Liver (tissue), 9 donors: ENCODE data around the gene SLC51B. TPM values are rescaled to one million over a fixed set of nuclear protein-coding genes. Genes with fewer than 3 reads are reported as not detected.

Experiments
- DNase-seq: peaks from one replicate; pipeline ENCODE4 v3.0.0-alpha.2; 2017; ENCODE audit warnings: low spot score
- H3K27ac ChIP-seq, 2 donors: one replicate each; pipeline ENCODE4 v1.7.0; 2013; ENCODE audit warnings: inconsistent platforms in 2 of 2, low read length in 2 of 2, control low read depth in 1 of 2, low read depth in 1 of 2, mild to moderate bottlenecking in 1 of 2
- H3K27me3 ChIP-seq, 4 donors: one replicate each; pipeline versions ENCODE4 v1.6.1 to v1.7.0; 2013; ENCODE audit warnings: low read length in 3 of 4, inconsistent platforms in 1 of 4, mild to moderate bottlenecking in 1 of 4, moderate library complexity in 1 of 4; ENCODE audit not compliant: control insufficient read depth in 4 of 4, insufficient read depth in 4 of 4
- H3K36me3 ChIP-seq, 4 donors: one replicate each; pipeline versions ENCODE4 v1.6.1 to v1.7.0; 2013; ENCODE audit warnings: low read length in 3 of 4, mild to moderate bottlenecking in 3 of 4, low read depth in 1 of 4, moderate library complexity in 1 of 4; ENCODE audit not compliant: control insufficient read depth in 4 of 4, insufficient read depth in 3 of 4
- H3K4me1 ChIP-seq, 4 donors: one replicate each; pipeline versions ENCODE4 v1.6.1 to v1.7.0; 2013; ENCODE audit warnings: low read length in 3 of 4, mild to moderate bottlenecking in 3 of 4, moderate library complexity in 1 of 4; ENCODE audit not compliant: control insufficient read depth in 4 of 4, insufficient read depth in 4 of 4
- H3K4me3 ChIP-seq, 3 donors: one replicate each; pipeline versions ENCODE4 v1.6.1 to v1.7.0; 2013; ENCODE audit warnings: low read length in 3 of 3, control low read depth in 1 of 3, low read depth in 1 of 3, mild to moderate bottlenecking in 1 of 3
- H3K9ac ChIP-seq, 2 donors: one replicate each; pipeline ENCODE4 v1.7.0; 2013; ENCODE audit warnings: low read length in 2 of 2, mild to moderate bottlenecking in 2 of 2, moderate library complexity in 2 of 2, control low read depth in 1 of 2, low read depth in 1 of 2
- H3K9me3 ChIP-seq, 4 donors: one replicate each; pipeline versions ENCODE4 v1.6.1 to v1.7.0; 2013; ENCODE audit warnings: low read length in 3 of 4; ENCODE audit not compliant: control insufficient read depth in 4 of 4
- CTCF ChIP-seq: fragments of 150-350 bp; IDR thresholded peaks from 2 replicates; pipeline ENCODE4 v1.5.1; 2017; ENCODE audit warnings: improper control_type of control experiment, low read depth, low read length; ENCODE audit not compliant: missing input control
- EGR1 ChIP-seq, 2 donors: IDR thresholded peaks; 2 replicates each; pipeline ENCODE4 v1.6.1; 2016 to 2018; ENCODE audit warnings: antibody characterized with exemption in 2 of 2, low read depth in 2 of 2
- FOXA1 ChIP-seq: IDR thresholded peaks from 2 replicates; pipeline ENCODE4 v1.6.1; 2016; ENCODE audit warnings: antibody characterized with exemption
- FOXA2 ChIP-seq: IDR thresholded peaks from 2 replicates; pipeline ENCODE4 v1.6.1; 2016; ENCODE audit warnings: antibody characterized with exemption
- GABPA ChIP-seq, 2 donors: IDR thresholded peaks in 1 of 2; conservative IDR thresholded peaks in 1 of 2; 2 replicates each; pipeline ENCODE4 v1.6.1; 2016; ENCODE audit warnings: antibody characterized with exemption in 2 of 2, mild to moderate bottlenecking in 1 of 2, moderate library complexity in 1 of 2
- HNF4A ChIP-seq, 2 donors: conservative IDR thresholded peaks; 2 replicates each; pipeline ENCODE4 v1.6.1; 2016; ENCODE audit warnings: antibody characterized with exemption in 2 of 2, mild to moderate bottlenecking in 2 of 2
- HNF4G ChIP-seq: IDR thresholded peaks from 2 replicates; pipeline ENCODE4 v1.6.1; 2016; ENCODE audit warnings: antibody characterized with exemption
- JUND ChIP-seq, 2 donors: IDR thresholded peaks; 2 replicates each; pipeline ENCODE4 v1.6.1; 2016; ENCODE audit warnings: antibody characterized with exemption in 2 of 2
- NR2F2 ChIP-seq: IDR thresholded peaks from 2 replicates; pipeline ENCODE4 v1.6.1; 2016; ENCODE audit warnings: antibody characterized with exemption
- RAD21 ChIP-seq, 2 donors: IDR thresholded peaks; 2 replicates each; pipeline ENCODE4 v1.6.1; 2016; ENCODE audit warnings: antibody characterized with exemption in 2 of 2, mild to moderate bottlenecking in 2 of 2
- RXRA ChIP-seq, 2 donors: IDR thresholded peaks; 2 replicates each; pipeline ENCODE4 v1.6.1; 2017 to 2018; ENCODE audit warnings: antibody characterized with exemption in 2 of 2, mild to moderate bottlenecking in 1 of 2
- SP1 ChIP-seq: IDR thresholded peaks from 2 replicates; pipeline ENCODE4 v1.6.1; 2018; ENCODE audit warnings: antibody characterized with exemption, mild to moderate bottlenecking
- TAF1 ChIP-seq: conservative IDR thresholded peaks from 2 replicates; pipeline ENCODE4 v1.6.1; 2016; ENCODE audit warnings: antibody characterized with exemption, mild to moderate bottlenecking
- YY1 ChIP-seq: IDR thresholded peaks from 2 replicates; pipeline ENCODE4 v1.6.1; 2016; ENCODE audit warnings: antibody characterized with exemption, mild to moderate bottlenecking
- ZBTB33 ChIP-seq: IDR thresholded peaks from 2 replicates; pipeline ENCODE4 v1.6.1; 2016; ENCODE audit warnings: antibody characterized with exemption
- WGBS: extraction: QIAGEN DNeasy Blood & Tissue Kit; methylation state at CpG from one replicate; pipeline ENCODE4 v1.1.7; 2013; 5-methylcytosine and 5-hydroxymethylcytosine counted together
- polyA plus RNA-seq, 2 donors: library from polyadenylated mRNA; stranded (reverse) in 1 of 2; unstranded in 1 of 2; fragments of 200-250 nt in 1 of 2; fragments of >200 nt in 1 of 2; fragmentation: Nextera tagmentation in 1 of 2; extraction: Ambion mirVana in 1 of 2; gene quantifications; one replicate each; pipeline versions ENCODE4 v1.2.1 to v1.2.3, GENCODE V29; 2013 to 2015
- total RNA-seq, 2 donors: library from RNA; depleted of rRNA; stranded (reverse); fragments of >200 nt; gene quantifications; one replicate each; pipeline ENCODE4 v1.2.3, GENCODE V29; 2014
- TF ChIP-seq, protein P1 (sequence below): IDR thresholded peaks from 2 replicates; pipeline ENCODE4 v1.6.1; 2016; ENCODE audit warnings: antibody characterized with exemption, mild to moderate bottlenecking
- TF ChIP-seq, protein P2 (sequence below): IDR thresholded peaks from 2 replicates; pipeline ENCODE4 v1.6.1; 2016; ENCODE audit warnings: antibody characterized with exemption
- TF ChIP-seq, protein P3 (sequence below): IDR thresholded peaks from 2 replicates; pipeline ENCODE4 v1.6.1; 2016; ENCODE audit warnings: antibody characterized with exemption
- donor health status: healthy.
- donor health status: healthy.
- donor health status: healthy.
- donor health status: healthy.
- donor health status: healthy.

The SLC51B gene
- total and polyA plus RNA-seq, 4 donors: 0.25 to 2.1 (median 1.1) TPM

GRCh38 chr15:65057549-65057940, 12.4 kb downstream of the SLC51B start:
- no peak for TF ChIP-seq NR2F2
- TF ChIP-seq HNF4G: no peak
- no peak for TF ChIP-seq ZBTB33
- TF ChIP-seq, protein P1, sequence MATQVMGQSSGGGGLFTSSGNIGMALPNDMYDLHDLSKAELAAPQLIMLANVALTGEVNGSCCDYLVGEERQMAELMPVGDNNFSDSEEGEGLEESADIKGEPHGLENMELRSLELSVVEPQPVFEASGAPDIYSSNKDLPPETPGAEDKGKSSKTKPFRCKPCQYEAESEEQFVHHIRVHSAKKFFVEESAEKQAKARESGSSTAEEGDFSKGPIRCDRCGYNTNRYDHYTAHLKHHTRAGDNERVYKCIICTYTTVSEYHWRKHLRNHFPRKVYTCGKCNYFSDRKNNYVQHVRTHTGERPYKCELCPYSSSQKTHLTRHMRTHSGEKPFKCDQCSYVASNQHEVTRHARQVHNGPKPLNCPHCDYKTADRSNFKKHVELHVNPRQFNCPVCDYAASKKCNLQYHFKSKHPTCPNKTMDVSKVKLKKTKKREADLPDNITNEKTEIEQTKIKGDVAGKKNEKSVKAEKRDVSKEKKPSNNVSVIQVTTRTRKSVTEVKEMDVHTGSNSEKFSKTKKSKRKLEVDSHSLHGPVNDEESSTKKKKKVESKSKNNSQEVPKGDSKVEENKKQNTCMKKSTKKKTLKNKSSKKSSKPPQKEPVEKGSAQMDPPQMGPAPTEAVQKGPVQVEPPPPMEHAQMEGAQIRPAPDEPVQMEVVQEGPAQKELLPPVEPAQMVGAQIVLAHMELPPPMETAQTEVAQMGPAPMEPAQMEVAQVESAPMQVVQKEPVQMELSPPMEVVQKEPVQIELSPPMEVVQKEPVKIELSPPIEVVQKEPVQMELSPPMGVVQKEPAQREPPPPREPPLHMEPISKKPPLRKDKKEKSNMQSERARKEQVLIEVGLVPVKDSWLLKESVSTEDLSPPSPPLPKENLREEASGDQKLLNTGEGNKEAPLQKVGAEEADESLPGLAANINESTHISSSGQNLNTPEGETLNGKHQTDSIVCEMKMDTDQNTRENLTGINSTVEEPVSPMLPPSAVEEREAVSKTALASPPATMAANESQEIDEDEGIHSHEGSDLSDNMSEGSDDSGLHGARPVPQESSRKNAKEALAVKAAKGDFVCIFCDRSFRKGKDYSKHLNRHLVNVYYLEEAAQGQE: no peak
- TF ChIP-seq JUND (IDR thresholded peaks at IDR 0.05): no peak
- TF ChIP-seq, protein P2, sequence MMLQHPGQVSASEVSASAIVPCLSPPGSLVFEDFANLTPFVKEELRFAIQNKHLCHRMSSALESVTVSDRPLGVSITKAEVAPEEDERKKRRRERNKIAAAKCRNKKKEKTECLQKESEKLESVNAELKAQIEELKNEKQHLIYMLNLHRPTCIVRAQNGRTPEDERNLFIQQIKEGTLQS: no peak
- no peak for TF ChIP-seq TAF1
- no peak for TF ChIP-seq SP1
- no peak for TF ChIP-seq GABPA (IDR thresholded peaks at IDR 0.05 in 1 of 2, conservative IDR thresholded peaks at IDR 0.05 in 1 of 2)
- TF ChIP-seq HNF4A (conservative IDR thresholded peaks at IDR 0.05): no peak
- TF ChIP-seq, protein P3, sequence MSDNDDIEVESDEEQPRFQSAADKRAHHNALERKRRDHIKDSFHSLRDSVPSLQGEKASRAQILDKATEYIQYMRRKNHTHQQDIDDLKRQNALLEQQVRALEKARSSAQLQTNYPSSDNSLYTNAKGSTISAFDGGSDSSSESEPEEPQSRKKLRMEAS: no peak
- TF ChIP-seq RXRA (IDR thresholded peaks at IDR 0.05): no peak
- TF ChIP-seq RAD21 (IDR thresholded peaks at IDR 0.05): no peak
- TF ChIP-seq EGR1 (IDR thresholded peaks at IDR 0.05; ENCODE audit: low read depth in 2 of 2): no peak
- no peak for TF ChIP-seq FOXA1
- TF ChIP-seq CTCF: no peak
- TF ChIP-seq YY1: no peak
- TF ChIP-seq FOXA2: no peak
- H3K9ac ChIP-seq: no peak overlapping the region
- H3K27ac ChIP-seq: no peak overlapping the region
- peaks cover 0 to 11% (median 10%) of the 10 kb centered on the region in 4 donors for H3K4me1 ChIP-seq
- WGBS: 95% methylated on average over 8 of the region's 8 CpGs
- H3K27me3 ChIP-seq: no peaks in the 10 kb centered on the region
- no peaks in the 10 kb centered on the region for H3K9me3 ChIP-seq
- no peaks in the 10 kb centered on the region for H3K36me3 ChIP-seq
- no peak overlapping the region for H3K4me3 ChIP-seq
- DNase-seq: no peak
